Measurements from ENCODE around the gene ZNF263. TPM values are rescaled to one million over a fixed set of nuclear protein-coding genes. Genes with fewer than 3 reads are reported as not detected.

The ZNF263 gene
- total and polyA plus RNA-seq, 9 of the 15 experiments (the other 6 are each of a cell fraction or from before 2014, with no cell fraction given) = 4.6 to 48.3 (median 31.8) TPM

DNA sequence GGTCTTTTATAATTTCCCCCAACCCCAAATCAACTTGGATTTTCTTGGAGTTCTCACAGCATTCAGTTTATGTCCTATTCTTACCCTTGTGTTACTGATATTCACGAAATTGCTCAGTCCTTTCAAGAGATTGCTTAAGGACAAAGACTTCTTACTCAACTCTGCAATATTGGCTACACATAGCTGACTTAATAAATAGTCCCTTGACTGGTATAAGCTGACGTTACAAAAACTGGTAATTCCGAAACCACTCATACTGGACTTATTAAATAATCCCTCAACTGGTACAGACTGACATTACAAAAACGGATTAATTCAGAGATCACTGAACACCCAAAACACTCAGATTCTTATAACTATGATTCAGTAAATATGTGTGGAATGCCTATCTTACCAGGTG lies 21.1 kb downstream of the ZNF263 start:
- 46% methylated on average over 4 of the region's 4 CpGs for WGBS (ENCODE audit: insufficient coverage, low coverage, missing lambda C conversion rate)
- Histone ChIP-seq H3K36me3 (ENCODE audit: control insufficient read depth, insufficient read depth, low read length) (peaks cover 15% of the 10 kb centered on the region), H3K27me3 (ENCODE audit: control insufficient read depth in 2 of 2, insufficient read depth in 2 of 2, low read length in 2 of 2) (no peaks in the 10 kb centered on the region), H4K20me1 (replicated peaks; ENCODE audit: control insufficient read depth, insufficient read depth, low read length) (no peaks in the 10 kb centered on the region), H3K4me1 (replicated peaks in 1 of 2; ENCODE audit: control insufficient read depth in 2 of 2, insufficient read depth in 2 of 2, low read length in 2 of 2) (peaks cover 0 to 16% of the 10 kb centered on the region in 2 experiments; a peak in 4 of 5 replicates), H3K9me3 (replicated peaks; ENCODE audit: control insufficient read depth, insufficient read depth, low read depth, low read length) (peaks cover 24% of the 10 kb centered on the region), H3K4me3 (peak overlapping the region; percentile 73), H3K9me1 (ENCODE audit: control insufficient read depth, insufficient read depth, low read length) (no peaks in the 10 kb centered on the region), H3K79me2 (ENCODE audit: control insufficient read depth, insufficient read depth, low read length) (peaks cover 13% of the 10 kb centered on the region), H3K9ac (ENCODE audit: insufficient read depth in 1 of 2, low read depth in 2 of 2, low read length in 2 of 2) (peak overlapping the region in 1 of 2 experiments; percentile 87; a peak in 2 of 4 replicates), H2AFZ (ENCODE audit: low read depth, low read length) (peak overlapping the region; percentile 95), H3K4me2 (ENCODE audit: insufficient read depth, low read length) (peak overlapping the region; percentile 78), H3K27ac (ENCODE audit: extremely low read depth, low read depth, low read length) (peak overlapping the region; percentile 94)
- no TSS peak for BruUV-seq (replicated peaks)
- ChIA-PET POLR2A (interaction anchor here (0.6 to 2.0 kb wide), 7 partner anchors 10 to 243 kb away, joined by 3 to 6 read pairs (median 5); partner anchors contain the start of genes ZNF174, ZNF263 and ZSCAN32), CTCF (ENCODE audit: low intra/inter-chr PET ratio) (no interaction called here)
- ATAC-seq = no peak
- in situ Hi-C loops (cut with MboI) = no loop called here
- no peak for FAIRE-seq
- DNase-seq (ENCODE audit: extremely low read depth in 1 of 4, low spot score in 3 of 4) = no peak
- intact Hi-C loops (cut with micrococcal nuclease) = loop anchor here (10.0 kb wide), 1 partner anchor 100 kb away; the partner anchor contains the start of genes ZNF174 and ZSCAN32
- TF ChIP-seq ZNF224 (CRISPR knock-in tag; IDR thresholded peaks at IDR 0.05) (no peak), ZNF316 (IDR thresholded peaks at IDR 0.05) (peak; percentile 66), C11orf30 (IDR thresholded peaks at IDR 0.05; ENCODE audit: low read depth) (peak; percentile 45; the same call in 1 of the 2 replicates), HIVEP1 (CRISPR knock-in tag; IDR thresholded peaks at IDR 0.05) (no peak), RCOR1 (IDR thresholded peaks at IDR 0.05; ENCODE audit: borderline replicate concordance in 1 of 2, low read depth in 2 of 2, low read length in 2 of 2) (no peak), NFE2L1 (tag; IDR thresholded peaks at IDR 0.05; ENCODE audit: borderline replicate concordance, low read depth) (no peak), BCL6 (CRISPR knock-in tag; IDR thresholded peaks at IDR 0.05) (no peak), CEBPG (CRISPR knock-in tag; IDR thresholded peaks at IDR 0.05) (no peak), CEBPG (tag; conservative IDR thresholded peaks at IDR 0.05 in 1 of 2, IDR thresholded peaks at IDR 0.05 in 1 of 2) (0 out of 4 replicates have a peak, but pooled peaks of 1 of the 2 experiments have one; percentile 45), MAFG (tag; conservative IDR thresholded peaks at IDR 0.05) (peak; percentile 16; the same call in 1 of the 2 replicates), PRPF4 (IDR thresholded peaks at IDR 0.05; ENCODE audit: insufficient read depth, low read depth, low read length, poor library complexity, severe bottlenecking) (no peak)
